RPMI8226 (cell line): ENCODE results near the gene ULK2.

Source experiments
- DNase-seq: peaks from one replicate; pipeline ENCODE4 v3.0.0-alpha.2; 2015

ULK2 gene

DNA sequence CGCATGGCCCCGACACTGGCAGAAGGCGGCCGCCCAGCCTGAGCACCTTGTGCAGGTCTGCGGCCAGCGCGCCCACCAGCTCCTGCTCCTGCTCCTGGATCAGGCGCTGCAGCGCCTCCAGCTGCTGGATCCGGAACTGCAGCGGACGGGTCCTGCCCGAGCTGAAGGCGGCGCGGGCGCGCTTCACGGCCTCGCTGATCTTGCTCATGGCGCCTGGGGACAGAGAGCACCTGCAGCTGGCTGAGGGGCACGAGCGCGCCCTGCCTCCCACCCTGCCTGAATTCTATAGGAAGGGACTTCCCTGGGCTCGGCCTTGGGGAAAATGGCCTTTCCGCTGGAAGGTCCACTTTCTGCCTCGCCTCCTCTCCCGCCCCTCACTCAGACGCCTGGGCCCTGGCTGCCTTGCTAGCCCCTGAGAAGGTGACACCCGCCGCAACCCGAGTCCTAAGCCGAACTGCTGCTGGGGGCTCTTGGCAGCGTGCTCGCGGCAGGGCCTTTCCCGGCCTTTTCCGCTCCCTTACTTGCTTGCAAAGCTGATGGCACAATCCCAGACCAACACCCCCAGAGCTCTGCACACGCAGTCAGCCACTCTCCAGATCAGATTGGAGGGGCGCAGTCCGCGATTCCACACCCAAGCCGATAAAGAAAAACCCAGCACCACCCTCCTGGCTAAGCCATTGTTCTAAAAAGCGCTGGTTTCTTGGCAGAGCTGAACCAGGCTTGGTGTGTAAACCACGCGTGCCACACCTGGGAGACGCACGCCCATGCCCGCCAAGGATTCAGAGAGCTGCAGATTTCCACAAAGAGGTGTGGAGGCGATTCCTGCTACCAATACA, 122.6 kb downstream of the ULK2 start:
- peak; percentile 77 for DNase-seq

DNA sequence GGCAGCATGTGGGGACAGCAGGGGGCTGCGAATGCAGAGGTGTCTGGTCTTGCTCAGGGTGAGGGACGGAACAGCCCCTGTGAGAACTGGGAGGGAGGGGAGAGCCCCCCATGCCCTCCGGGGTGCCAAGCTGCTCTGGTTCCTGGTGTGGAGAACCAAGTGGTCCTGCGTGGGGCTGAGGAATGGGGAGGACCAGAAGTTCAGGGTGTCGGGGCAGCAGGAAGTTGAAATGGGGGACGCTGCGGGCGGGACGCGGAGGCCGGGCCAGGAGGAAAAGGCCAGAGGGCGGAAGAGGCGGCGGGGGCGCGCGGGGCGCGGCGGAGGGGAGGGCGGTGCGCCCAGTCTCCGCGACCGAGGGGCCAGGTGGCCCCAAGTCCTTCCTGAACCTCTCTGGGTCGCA, 123.2 kb downstream of the ULK2 start:
- no peak for DNase-seq

DNA sequence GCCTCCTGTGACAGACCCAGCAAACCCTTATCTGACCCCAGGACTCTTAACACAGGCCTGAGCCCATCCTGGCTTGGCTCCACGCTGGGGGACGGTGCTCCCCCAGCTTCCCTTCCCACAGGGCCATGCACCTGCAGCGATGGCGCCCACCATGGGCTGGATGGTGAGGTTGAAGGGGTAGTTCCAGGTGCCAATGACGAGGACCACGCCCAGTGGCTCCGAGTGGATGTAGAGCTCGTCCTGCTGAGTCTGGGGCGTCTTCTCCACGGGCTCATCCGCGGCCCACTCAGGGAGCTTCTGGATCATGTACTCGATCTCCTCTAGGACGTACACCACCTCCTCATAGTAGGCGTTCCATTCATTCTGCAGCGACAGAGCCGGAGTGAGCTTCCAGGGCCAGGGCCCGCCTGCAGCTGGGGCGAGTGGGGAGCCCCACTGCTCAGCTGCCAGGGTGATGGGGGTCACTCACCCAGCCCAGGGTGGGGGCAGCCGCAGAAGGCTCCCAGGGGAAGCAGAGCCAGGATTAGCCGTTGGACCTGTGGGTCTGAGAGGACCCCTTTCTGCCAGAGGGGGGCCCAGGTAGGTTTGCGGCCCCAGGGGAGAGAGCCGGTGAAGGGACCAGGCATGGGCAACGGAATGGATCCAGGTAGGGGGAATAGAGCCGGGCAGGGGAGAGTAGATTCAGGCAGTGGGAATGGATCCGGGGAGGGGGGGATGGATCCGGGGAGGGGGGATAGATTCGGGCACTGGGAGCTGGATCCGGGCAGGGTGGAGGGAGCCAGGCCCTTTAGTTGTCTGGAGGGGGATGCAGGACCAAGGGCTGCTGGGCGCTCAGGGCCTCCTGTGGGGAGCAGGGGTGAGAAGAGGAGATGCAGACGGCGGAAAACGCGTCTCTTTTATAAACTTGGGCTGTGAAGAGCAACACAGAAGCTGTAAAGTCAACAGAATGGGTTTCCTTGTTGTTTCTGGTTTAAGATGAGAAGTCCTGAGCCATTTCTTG, 124.3 kb downstream of the ULK2 start:
- DNase-seq = no peak

DNA sequence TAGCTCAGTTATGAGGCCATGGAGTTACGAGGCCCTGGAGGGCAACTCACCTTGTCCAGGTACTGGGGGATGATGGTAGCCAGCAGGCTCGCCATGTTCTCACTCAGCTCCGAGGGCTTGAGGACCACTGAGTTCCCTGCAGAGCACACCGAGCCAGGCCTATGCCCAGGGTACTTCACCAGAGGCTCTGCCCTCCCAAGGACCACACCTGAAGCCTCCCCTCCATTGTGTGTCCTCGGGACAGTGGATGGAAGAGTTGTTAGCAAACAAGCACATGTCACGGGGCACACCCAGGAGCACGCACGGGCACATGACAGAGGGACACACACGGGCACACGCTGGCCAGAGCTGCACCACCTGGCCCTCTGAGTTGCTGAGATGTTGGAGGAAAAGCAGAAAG, 125.2 kb downstream of the ULK2 start:
- no peak for DNase-seq

DNA sequence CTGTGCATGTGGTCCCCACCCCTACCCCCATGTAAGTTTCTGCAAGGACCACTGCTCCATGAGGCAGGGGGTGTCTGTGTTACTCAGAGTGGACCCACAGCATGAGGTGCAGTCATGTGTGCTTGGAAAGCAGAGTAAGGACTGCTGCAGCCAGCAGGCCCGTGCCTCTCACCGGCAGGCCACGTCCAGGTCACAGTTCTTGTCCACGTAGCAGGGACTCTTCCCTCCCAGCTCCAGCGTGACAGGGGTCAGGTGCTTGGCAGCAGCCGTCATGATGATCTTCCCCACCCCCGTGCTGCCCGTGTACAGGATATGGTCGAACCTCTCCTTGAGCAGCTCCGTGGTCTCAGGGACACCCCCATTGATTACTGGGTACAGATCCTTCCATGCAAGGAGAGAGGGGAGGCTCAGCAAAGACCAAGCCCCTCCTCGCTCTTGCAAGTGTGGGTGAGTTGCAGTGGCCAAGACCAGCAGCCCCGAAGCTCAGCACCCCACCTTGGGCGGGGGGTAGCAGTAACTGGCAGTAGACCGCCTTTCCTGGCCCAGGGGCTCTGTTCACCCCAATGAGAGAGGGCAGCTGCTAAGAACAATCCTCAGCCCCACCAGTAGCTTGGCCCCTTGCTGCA, 125.8 kb downstream of the ULK2 start:
- DNase-seq = no peak

DNA sequence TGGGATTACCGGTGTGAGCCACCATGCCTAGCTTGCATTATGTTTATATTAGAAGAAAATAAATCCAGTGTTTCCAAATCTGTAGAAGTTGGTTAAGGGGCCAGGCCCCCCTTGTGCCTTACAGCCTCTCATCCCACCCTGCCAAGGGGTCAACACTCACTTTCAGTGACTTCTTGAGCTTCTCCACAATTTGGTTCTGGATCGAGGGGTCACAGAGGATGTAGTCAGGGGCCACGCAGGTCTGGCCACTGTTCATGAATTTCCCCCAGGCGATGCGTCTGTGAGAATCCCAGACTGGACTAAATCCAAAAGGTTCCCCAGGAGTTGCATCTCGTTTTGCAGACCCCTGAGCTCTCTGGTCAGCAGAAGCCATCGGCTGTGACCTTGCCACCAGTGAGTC, 126.8 kb downstream of the ULK2 start:
- DNase-seq = no peak

DNA sequence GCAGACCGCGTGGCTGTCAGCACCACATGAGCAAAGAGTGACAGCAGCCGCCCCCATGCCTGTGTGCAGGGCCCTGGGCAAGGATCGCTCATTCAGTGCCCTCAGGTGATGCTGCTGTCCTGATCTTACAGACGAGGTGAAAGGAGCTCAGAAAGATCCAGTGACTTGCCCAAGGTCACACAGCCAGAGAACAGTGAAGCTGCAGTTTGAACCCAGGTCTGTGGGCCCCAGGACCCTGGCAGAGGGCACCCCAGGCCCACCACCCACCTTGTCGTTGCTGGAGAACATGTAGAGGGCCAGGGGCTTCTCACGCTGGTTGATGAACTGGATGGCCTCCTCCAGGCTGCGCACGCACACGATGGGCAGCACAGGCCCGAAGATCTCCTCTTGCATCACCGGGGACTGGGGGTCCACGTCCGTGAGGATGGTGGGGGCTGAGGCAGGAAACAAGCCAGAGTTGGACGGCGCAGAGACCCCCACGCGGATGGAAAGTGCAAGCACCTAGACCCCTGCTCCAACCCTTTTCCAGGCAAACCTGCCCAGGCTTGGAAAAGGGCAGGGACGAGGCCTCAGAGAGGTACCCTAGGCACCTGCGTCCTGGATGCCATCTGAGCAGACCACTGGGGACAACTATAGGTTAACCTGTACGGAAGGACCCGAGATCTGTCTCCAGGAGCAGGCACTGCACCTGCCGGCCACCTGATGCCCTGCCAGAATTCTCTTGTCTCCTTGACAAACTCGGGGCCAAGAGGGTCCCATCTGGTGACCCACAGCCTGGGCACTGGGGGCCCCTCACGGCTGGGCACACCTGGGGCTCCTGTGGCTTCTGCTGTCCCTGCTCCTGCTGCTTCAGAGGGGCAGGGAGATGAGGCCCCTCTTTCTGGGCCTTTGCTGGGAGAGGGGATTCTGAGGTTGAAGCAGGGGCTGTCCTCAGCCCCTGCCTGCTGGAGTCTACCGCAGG, 128.2 kb downstream of the ULK2 start:
- DNase-seq = no peak

DNA sequence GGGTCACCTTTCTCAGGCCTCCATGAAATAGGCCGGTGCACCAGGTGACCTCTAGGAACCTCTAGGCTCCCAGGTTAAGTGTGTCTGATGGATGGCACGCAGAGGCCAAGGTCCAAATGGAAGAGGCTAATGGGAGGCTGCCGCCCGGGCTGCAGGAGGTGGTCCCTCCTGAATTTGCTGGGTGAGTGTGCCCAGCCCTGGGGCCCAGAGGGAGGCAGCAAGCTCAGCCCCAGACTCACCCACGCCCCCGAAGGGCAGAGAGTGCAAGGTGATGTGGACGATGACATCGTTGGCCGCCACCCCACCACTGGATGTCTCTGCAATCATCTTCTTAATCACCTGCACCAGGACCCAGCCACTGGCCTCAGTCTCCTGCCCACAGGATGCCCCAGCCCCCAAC, 129.0 kb downstream of the ULK2 start:
- DNase-seq = no peak

DNA sequence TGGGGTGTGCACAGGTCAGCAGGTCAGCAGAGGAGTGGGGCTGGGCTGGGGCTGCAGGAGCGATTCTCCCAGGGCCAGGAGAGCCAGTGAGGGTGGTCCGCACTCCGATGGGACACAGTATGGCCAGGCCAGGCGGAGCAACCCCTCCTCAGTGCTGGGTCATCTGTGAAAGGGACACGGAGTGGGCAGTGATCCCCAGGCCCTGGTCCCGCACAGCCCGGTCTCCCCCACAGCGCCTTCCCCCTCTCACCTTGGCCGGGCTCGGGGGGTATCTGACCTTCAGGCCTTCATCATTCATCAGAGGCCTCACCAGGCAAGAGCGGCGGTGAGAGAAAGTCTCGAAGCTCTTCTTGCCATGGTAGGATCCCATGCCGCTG, 129.7 kb downstream of the ULK2 start:
- DNase-seq = no peak

DNA sequence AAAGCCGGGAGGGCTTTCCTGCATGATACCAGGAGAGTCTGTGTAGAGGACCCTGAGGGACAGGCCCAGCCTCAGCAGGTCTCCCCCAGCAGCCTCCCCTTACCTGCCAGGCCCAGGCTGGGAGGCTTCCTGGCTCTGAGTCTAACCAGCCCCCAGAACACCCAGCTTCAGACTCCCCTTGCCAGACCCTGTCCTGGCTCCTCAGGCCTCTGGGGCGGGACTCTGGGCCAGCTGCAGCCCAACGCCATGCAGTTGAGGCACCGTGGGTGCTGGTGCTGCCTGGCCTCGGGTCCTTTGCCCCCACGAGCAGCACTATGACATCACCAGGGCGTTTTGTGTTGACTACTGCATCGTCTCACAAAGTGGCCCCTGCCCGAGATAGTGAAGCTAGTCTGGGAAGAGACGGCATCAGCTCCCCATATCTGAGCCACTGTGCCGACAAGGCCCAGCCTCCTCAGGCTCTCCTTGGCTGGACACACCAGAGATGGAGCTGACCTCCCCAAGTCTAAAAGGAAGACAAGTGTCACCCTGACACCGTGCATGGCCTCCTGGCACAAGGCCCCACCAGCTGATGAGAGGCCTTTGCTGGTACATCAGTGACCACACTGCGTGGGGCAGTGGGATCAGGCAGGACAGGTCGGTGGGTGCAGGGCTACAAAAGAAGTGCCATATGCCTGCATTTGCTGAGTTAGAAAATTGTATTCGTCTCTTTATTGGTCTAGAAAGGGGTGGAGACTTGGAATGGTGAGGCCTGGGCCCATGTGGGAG, 130.2 kb downstream of the ULK2 start:
- no peak for DNase-seq

DNA sequence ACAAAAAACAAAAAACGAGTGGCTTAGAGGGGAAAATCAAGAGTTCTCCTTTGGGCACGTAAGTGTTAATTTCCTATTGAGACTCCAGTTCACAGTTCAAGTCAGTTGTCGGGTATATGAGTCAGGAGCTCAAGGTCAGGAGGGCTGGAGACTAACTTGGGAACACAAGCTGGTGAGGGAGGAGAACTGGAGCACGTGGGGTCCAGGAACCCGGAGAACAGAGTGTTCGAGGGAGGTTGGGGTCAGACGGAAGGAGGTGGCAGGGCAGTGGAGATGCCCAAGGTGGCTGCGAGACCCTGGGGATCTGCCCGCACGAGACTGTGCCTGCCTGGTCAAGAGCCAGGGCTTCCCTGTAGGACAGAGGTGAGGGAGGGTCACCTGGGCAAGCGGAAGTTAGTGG, 131.7 kb downstream of the ULK2 start:
- no peak for DNase-seq

DNA sequence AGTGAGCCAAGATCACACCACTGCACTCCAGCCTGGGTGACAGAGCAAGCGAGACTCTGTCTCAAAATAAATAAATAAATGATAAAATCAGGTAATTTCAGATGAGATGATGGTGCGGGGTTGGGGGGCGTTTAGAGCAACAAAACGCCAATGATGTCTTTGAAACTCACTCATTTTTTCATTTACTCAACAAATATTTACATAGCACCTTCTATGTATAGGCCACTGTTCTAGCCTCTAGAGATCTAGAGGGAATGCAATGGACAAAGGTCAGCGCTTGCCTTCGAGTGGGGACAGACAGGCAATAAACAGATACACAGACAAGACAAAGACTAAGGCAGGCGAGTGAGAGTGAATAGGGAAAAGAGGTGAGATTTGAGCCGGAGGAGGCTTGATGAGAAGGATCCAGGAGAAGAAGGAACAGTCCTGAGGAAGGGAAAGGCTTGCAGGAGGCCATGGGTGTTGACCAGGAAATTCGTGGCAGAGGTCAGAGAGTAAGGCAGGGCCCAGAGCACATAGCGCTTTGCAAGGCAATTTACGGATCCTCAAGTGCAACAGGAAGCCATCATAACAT, 133.7 kb downstream of the ULK2 start:
- no peak for DNase-seq

DNA sequence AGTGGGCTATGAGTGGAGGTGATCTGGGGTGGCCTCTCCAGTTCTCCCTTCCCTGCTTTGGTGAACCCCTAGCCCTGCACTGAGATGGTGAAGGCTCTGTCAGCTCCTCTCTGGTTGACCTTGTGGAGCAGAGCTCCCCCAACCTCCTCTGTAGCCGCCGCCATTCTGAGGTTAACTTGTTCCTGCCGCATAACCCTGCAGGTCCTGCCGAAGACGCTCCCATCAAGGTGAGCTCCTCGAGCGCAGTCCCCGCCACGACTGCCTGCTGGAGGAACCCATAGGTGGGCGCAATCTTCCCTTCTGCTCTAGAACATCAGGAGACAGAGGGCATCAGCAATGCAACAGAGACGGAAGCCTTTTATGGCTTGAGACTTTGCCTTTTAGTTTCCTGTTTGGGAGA, 136.1 kb downstream of the ULK2 start:
- no peak for DNase-seq

DNA sequence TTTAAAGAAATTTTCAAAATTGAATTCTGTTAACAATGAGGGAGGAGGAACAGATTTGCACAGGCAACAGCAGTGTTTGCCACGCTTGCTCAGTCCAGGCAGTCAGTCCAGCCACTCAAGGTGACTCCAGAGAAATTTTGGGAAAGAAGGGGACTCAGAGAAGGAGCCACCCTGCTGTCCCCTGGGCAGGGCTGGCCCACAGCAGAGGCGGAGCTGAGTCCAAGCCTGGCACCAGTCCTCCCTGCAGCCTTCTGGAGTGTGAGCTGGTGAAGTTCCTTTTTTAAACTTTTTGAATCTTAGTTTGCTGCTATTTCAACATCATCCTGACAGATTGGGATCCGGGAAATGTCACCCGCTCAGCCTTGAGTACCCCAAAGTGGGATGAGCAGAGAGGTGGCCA, 136.9 kb downstream of the ULK2 start:
- DNase-seq = no peak

DNA sequence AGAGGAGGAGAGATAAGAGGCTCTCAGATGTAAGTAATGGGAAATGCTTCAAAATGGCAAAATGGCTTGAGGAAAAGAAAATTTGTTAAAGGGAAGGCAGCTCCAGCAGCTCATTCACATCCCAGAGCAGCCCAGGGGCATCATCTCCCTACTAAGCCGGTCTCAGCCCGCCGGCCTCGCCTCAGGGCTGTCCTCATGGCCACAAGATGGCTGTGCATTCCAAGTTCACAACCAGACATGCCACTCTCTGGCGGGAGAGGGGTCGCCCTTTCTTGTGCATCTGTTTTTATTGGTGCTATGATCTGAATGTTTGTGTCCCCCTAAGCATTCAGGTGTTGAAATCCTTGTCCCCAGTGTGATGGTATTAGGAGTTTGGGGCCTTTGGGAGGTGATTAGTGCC, 137.8 kb downstream of the ULK2 start:
- DNase-seq = no peak

DNA sequence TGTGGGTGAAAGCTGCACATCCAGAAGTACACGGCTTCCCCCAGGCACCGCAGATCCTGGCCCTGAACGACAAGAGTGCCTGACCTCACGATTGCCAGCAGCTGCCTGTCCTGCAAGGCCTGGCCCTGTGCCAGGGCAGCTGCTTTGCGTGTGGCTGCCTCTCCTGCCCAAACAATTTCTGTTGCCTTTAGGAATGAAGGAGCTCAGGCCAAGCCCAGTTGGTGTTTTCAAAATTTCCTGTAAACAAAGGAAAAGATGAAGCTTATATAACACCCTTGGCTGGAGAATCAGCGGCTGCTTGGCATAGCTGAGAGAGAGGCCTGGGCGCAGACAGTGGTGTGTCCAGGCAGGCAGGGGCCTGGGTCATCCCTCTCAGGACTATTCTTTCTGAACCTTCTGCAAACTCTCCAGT, 139.6 kb downstream of the ULK2 start:
- DNase-seq = peak; percentile 90

DNA sequence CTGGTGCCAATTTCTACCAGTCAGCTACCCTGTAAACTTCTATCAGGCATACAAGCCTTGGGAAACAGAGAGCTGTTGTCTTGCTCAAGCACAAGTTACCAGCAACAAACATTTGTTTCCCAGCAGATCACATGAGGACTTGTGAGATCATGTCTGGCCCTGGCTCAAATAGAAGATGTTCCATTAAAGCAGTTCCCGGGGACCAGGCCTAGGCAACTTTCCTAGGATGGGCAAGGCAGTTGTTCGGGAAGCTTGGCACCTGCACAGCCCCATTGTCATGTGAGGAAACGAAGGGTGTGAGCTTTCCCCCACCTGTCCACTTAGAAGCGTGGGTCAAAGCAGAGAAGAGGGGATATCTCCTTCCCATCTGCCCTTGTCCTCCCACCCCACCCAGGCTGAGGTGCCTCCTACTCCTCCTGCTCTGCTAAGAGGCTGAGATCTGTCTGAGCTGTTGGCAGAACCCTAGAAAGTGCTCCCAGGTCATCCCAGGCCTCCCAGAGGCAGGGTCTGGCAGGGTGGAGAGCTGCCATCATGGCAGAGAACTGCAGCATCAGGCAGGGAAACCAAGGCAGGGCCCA, 140.1 kb downstream of the ULK2 start:
- DNase-seq = no peak

DNA sequence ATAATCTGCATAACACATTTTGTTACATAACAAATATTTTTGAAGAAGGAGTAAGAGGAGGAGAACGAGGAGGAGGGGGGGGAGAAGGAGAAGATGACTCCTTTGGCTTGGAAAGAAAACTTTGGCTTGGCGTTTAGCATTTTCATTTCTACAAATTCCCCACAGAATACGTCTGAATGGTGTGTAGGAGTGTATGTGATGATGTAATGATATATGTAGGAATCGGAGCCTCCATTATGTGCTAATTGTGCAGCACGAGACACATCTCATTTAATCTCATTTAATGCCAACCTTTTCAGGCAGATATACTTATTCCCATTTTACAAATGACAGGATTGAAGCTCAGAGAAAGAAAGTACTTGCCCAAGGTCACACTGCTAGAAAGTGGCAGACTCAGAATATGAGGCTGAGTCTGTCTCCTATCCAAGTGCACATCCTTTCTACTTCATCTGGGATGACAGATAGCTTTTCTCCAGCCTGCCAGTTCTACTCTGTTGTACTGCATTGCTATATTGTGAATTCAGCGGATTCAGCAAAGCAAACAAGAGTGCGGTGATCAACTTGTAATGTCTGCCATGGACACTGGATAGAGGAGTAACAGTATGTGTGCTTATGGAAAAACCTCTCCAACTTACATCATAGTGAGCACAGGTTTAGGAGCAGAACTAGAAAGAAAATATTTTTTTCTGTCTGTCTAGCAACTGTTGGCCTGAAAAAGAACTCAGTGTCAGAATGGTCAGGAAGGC, 140.9 kb downstream of the ULK2 start:
- DNase-seq = no peak

DNA sequence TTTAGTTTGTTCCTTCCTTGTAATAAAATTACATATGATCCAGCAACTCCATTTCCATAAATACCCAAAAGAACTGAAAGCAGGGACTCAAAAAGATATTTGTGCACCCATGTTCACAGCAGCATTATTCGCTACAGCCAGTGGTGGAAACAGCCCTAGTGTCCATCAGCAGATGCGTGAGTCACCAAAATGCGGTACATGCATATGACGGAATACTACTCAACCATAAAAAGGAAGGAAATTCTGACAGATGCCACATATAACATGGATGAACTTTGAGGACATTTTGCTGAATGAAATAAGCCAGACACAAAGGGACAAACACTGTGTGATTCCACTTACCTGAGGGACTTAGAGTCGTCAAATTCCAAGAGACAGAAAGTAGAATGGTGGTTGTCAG, 142.2 kb downstream of the ULK2 start:
- no peak for DNase-seq
